Central memory CD8-positive, alpha-beta T cell (primary cell): Measurements from ENCODE around the gene LPP.

Experiments
- ATAC-seq: fragments of 150-1000 bp; cut with Tn5 transposase; replicated peaks from 2 replicates; pipeline ENCODE4 v1.10.0; 2022; ENCODE audit warnings: mild to moderate bottlenecking, moderate FRiP score, moderate number of reproducible peaks; ENCODE audit not compliant: poor library complexity, severe bottlenecking; ENCODE audit errors: extremely low read depth
- DNase-seq, 2 donors: peaks; one replicate each; pipeline ENCODE4 v3.0.0; 2021; ENCODE audit warnings: low spot score in 2 of 2
- H3K27ac Mint-ChIP-seq: one replicate; pipeline ENCODE4 v1.8.0; 2022; ENCODE audit warnings: low read depth, mild to moderate bottlenecking, moderate library complexity, mixed read lengths
- H3K27me3 Mint-ChIP-seq: one replicate; pipeline ENCODE4 v1.8.0; 2022; ENCODE audit warnings: mixed read lengths
- H3K36me3 Mint-ChIP-seq: one replicate; pipeline ENCODE4 v1.8.0; 2022; ENCODE audit warnings: mild to moderate bottlenecking, moderate library complexity, mixed read lengths; ENCODE audit not compliant: insufficient read depth
- H3K4me1 Mint-ChIP-seq: one replicate; pipeline ENCODE4 v1.8.0; 2022; ENCODE audit warnings: mixed read lengths
- H3K4me3 Mint-ChIP-seq: one replicate; pipeline ENCODE4 v1.8.0; 2022; ENCODE audit warnings: mild to moderate bottlenecking, moderate library complexity, mixed read lengths
- H3K9me3 Mint-ChIP-seq: one replicate; pipeline ENCODE4 v1.8.0; 2022; ENCODE audit warnings: mixed read lengths

The LPP gene

DNA sequence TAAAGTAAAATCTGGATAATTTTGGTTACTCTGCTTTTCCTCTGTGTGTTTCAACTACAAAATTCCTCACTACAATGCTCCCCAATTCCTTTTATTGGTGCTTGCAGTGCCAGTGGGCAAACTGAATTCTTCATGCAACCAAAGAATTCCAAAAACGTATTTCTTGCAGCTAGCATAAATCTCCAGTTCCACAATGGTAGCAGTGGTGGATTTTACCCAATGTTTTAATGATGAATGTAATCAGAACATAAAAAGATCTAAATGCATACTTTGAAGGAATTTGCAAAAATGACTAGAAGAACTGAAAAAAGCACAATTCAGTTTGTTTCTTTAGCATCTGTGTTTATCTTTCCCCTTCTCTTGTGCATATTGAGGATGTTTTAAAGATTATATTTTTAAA lies 658.2 kb downstream of the LPP start:
- peaks cover 15% of the 10 kb centered on the region for H3K4me1 Mint-ChIP-seq
- peaks cover 4% of the 10 kb centered on the region for H3K36me3 Mint-ChIP-seq
- no peak overlapping the region for H3K4me3 Mint-ChIP-seq
- DNase-seq (no peak), ATAC-seq (no peak)
- H3K27ac Mint-ChIP-seq, result no peak overlapping the region
- H3K27me3 Mint-ChIP-seq, result no peaks in the 10 kb centered on the region
- peaks cover 5% of the 10 kb centered on the region for H3K9me3 Mint-ChIP-seq

DNA sequence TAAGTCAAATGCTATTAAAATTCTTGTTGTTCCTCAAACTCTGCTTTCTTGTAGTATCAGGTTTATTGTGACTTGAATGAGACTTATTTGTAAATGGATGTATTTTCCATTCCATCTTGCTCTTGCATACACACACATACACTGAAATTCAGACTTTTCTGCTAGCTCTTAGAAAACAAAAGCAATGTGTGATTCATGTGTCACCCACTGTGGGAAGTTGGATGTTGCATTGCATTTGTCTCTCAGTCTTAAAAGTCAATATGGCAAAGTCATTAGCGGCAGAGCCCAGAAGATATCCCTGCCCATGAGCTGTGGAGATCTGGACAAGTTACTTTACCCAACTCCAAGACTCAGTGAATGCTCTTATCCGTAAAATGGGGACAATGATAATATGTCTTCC lies 660.6 kb downstream of the LPP start:
- DNase-seq (no peak), ATAC-seq (no peak)
- peaks cover 12% of the 10 kb centered on the region for H3K4me1 Mint-ChIP-seq
- no peak overlapping the region for H3K4me3 Mint-ChIP-seq
- peaks cover 4% of the 10 kb centered on the region for H3K36me3 Mint-ChIP-seq
- no peaks in the 10 kb centered on the region for H3K9me3 Mint-ChIP-seq
- H3K27me3 Mint-ChIP-seq, result no peaks in the 10 kb centered on the region
- H3K27ac Mint-ChIP-seq, result no peak overlapping the region

DNA sequence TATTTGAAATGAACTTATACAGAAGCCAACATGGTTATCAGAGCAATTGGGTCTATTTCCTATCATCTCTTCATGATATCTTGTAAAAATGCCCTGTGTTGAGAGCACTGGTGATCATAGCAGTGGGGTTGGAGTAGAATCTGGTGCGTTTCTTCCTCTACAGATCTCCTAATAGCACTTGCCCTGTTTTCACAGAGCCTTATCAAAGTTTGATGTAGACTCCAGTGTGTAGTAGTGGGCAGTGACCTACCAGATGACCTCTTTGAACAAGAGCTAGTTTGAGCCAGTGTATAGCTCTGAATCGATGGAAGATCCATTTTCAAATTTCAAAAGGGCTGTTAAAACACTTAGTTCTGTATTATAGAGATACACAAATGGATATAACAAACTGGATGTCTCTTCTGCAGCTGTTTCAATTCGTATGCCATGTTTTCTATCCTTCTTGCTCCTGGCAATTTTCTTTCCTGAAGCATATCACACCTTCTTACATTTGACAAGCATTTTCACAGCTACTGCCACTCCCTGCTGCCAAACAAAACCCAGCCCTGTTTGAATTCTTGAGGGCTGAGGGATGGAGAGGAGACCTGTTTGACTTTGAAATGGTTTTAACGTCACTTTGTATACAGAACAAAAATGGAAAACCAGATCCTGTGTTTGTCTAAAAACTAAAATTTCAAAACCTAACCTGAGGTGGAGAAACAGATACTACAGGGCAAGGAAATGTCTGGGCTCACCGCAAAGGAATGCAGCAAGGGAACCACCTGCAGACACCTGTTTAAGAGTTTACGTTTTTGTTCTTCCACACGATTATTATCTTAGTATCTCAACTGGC lies 663.4 kb downstream of the LPP start:
- ATAC-seq (no peak), DNase-seq (no peak)
- H3K36me3 Mint-ChIP-seq, result peaks cover 2% of the 10 kb centered on the region
- H3K4me1 Mint-ChIP-seq, result peaks cover 5% of the 10 kb centered on the region
- H3K9me3 Mint-ChIP-seq, result no peaks in the 10 kb centered on the region
- H3K27me3 Mint-ChIP-seq, result no peaks in the 10 kb centered on the region
- H3K4me3 Mint-ChIP-seq, result no peak overlapping the region
- no peak overlapping the region for H3K27ac Mint-ChIP-seq

DNA sequence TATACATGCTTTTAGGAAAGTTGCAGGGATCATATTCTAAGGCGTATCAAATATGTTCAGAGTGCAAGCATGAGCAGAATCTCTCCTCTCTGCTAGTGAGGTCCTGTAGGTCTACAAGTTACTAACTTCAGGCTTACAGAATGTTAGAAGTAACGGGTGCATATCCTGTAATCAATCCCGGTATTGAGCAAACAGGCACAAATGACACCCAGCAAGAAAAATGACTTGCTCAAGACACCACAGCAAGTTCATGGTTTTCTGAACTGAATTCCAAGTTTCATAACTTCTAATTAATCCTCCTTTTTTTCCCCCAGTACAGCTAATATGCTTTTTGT lies 663.9 kb downstream of the LPP start:
- no peaks in the 10 kb centered on the region for H3K27me3 Mint-ChIP-seq
- no peak overlapping the region for H3K4me3 Mint-ChIP-seq
- peaks cover 5% of the 10 kb centered on the region for H3K4me1 Mint-ChIP-seq
- DNase-seq (no peak), ATAC-seq (no peak)
- H3K27ac Mint-ChIP-seq, result no peak overlapping the region
- peaks cover 2% of the 10 kb centered on the region for H3K36me3 Mint-ChIP-seq
- H3K9me3 Mint-ChIP-seq, result no peaks in the 10 kb centered on the region

DNA sequence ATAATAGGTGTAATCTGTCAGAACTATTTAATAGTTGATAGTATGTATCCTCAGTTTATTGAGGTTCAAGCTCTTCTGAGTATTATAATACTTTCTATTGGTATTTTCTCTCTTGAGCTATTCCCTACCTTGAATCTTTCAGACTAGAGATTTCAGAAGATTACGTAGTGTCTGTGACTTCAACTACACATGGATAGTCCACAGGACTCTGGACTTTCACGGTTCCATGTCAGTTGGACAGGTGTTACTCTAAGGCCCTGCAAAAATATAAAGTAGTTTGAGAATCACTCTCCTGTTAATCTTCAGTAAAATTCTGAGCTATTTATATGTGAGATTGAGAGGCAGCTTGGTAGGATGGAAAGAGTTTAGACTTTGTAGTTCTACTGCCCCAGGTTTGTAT lies 664.3 kb downstream of the LPP start:
- no peak for DNase-seq
- H3K27me3 Mint-ChIP-seq, result no peaks in the 10 kb centered on the region

DNA sequence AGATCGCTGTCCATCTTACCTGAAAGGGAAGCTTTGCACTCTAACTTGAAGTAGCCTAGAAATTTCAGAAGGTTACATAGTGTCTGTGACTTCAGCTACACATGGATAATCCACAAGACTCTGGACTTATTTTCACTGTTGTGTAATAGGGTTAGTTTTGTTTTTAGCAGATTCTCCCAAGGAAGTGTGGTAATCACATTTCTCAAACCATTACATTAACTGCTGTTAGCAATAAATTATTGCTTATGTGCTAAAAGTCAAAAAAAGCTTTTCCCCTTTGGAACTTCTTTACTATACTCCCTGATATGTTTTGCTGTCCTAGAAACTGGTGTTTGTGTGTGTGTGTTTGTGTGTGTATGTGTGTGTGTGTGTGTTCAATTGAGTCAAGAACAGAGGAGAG lies 666.0 kb downstream of the LPP start:
- Mint-ChIP-seq H3K4me3 (no peak overlapping the region), H3K27me3 (no peaks in the 10 kb centered on the region), H3K9me3 (no peaks in the 10 kb centered on the region), H3K27ac (no peak overlapping the region), H3K4me1 (no peaks in the 10 kb centered on the region), H3K36me3 (peaks cover 2% of the 10 kb centered on the region)
- DNase-seq (no peak), ATAC-seq (no peak)

More for the DNA sequence above, 664.3 kb downstream of the LPP start:
- no peaks in the 10 kb centered on the region for H3K9me3 Mint-ChIP-seq
- peaks cover 5% of the 10 kb centered on the region for H3K4me1 Mint-ChIP-seq
- H3K36me3 Mint-ChIP-seq, result peaks cover 2% of the 10 kb centered on the region
- no peak overlapping the region for H3K4me3 Mint-ChIP-seq
- H3K27ac Mint-ChIP-seq, result no peak overlapping the region
- no peak for ATAC-seq

DNA sequence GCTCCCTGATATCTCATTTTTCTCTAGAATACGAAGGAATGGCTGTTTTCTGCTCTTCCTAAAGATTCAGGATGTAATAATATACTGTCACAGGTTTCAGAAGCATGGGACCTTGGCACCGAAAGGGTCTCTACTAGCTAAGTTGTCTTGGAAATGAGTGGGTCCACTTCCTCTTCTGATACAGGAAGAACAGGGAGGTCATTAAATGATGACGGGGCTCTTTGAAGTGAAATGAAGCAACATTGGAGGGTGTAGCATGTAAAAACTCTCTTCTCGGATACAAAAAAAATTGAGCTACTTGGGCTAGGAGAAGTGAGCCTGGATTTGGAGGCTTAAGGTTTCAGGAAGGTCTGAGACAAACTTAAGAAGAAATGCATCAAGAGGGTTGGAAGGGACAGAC lies 668.0 kb downstream of the LPP start:
- Mint-ChIP-seq H3K36me3 (peaks cover 4% of the 10 kb centered on the region), H3K27me3 (no peaks in the 10 kb centered on the region), H3K4me3 (no peak overlapping the region), H3K4me1 (no peaks in the 10 kb centered on the region), H3K9me3 (no peaks in the 10 kb centered on the region), H3K27ac (no peak overlapping the region)
- ATAC-seq (no peak), DNase-seq (no peak)

DNA sequence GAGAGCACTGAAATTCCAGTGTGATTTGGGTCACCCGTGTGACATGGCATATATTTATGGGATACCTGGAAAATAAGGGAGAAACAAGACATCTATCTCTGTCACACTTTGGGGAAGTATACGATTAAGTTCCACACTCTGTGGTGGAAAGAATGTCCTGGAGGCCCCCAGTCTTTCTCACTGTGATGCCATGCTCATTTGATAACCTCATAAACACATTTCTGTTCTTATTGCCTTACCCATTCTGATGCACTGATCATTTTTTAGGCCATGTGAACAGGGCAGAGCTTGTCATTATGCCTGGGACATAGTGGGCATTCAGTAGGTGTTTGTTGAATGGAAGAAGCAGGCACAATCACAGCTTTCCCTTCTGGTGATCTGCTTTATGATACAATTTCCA lies 668.5 kb downstream of the LPP start:
- H3K9me3 Mint-ChIP-seq, result no peaks in the 10 kb centered on the region
- ATAC-seq, result no peak
- peaks cover 4% of the 10 kb centered on the region for H3K36me3 Mint-ChIP-seq
- no peak for DNase-seq
- H3K4me1 Mint-ChIP-seq, result no peaks in the 10 kb centered on the region
- no peaks in the 10 kb centered on the region for H3K27me3 Mint-ChIP-seq
- H3K27ac Mint-ChIP-seq, result no peak overlapping the region
- H3K4me3 Mint-ChIP-seq, result no peak overlapping the region

DNA sequence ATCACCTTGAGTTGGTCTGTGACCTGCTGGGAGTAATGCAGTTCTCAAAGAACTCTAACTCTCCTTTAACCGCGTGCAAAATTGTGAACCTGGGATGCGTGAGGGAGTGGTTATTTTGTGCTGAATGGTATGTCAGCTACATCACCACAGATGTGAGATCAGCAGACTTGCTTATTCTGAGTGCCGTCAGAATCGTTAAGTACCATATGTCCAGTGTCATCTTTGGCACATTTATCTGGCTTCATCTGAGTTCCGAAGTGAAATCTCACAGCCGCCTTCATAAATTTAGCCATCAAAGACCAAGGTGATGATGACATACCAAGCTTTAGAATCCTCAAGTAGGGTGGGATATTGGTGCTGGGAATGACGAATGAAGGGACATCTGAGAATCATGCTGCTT lies 670.6 kb downstream of the LPP start:
- no peak overlapping the region for H3K27ac Mint-ChIP-seq
- H3K9me3 Mint-ChIP-seq, result no peaks in the 10 kb centered on the region
- H3K4me3 Mint-ChIP-seq, result no peak overlapping the region
- peaks cover 1% of the 10 kb centered on the region for H3K36me3 Mint-ChIP-seq
- DNase-seq (no peak), ATAC-seq (no peak)
- no peaks in the 10 kb centered on the region for H3K4me1 Mint-ChIP-seq
- H3K27me3 Mint-ChIP-seq, result no peaks in the 10 kb centered on the region

DNA sequence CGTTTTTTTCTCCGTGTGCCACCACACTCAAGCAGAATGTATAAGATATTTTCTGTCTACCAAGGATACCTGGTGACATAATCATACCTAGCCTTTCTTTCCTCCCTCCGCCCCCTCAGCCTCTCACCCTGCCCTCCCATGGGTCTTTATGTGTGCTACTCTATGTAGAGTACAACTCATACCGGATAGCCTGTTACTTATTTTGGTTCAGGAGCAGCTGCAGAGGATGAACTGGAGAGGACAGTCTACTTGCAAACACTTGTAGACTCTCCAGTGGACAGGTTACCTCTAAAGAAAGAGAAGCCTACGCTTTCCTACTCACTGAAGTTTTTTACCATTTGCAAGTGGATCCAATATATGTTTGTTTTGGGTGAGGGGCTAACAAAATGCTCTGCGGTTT lies 671.9 kb downstream of the LPP start:
- peaks cover 1% of the 10 kb centered on the region for H3K36me3 Mint-ChIP-seq
- H3K27ac Mint-ChIP-seq, result no peak overlapping the region
- no peak overlapping the region for H3K4me3 Mint-ChIP-seq
- H3K4me1 Mint-ChIP-seq, result no peaks in the 10 kb centered on the region
- DNase-seq, result no peak
- no peaks in the 10 kb centered on the region for H3K27me3 Mint-ChIP-seq
- H3K9me3 Mint-ChIP-seq, result no peaks in the 10 kb centered on the region
- no peak for ATAC-seq

DNA sequence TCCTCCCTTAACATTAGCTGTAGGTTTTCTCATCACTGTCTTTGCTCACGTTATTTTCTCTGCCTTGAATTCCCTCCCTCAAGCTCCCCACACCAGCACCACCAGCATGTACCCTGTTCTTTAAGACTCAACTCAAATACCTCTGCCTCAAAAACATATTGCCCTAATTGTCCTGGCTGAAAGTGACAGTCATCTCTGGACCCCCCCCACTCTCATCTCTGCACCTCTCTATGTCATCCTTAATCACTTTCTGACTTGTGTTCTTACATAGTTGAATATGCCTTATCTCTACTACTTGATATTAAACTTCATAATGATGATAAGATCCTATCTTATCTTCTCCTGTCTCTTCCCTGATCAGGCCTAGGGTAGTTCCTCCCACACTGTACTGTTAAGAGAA lies 672.6 kb downstream of the LPP start:
- no peak overlapping the region for H3K4me3 Mint-ChIP-seq
- no peak for ATAC-seq
- H3K4me1 Mint-ChIP-seq, result no peaks in the 10 kb centered on the region

DNA sequence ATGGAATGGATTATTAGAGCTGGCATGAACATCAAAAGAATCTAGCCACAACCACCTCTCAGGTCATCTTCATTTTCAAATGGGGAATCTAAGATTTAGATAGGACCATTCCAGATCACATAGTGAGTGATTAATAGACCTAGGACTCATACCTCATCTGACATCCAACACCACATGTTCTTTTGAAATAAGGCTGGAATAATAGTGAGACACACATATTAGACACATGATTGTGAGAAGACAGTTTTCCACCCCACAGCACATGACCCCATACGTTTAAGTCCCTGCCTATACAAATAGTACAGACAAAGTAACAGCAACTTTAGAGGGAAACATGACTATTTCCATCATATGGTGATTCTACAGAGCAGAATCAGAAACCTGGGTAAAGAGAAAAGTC lies 673.1 kb downstream of the LPP start:
- ATAC-seq, result no peak
- no peak overlapping the region for H3K4me3 Mint-ChIP-seq

More for the DNA sequence above, 672.6 kb downstream of the LPP start:
- no peak for DNase-seq
- Mint-ChIP-seq H3K27ac (no peak overlapping the region), H3K27me3 (no peaks in the 10 kb centered on the region), H3K36me3 (peaks cover 1% of the 10 kb centered on the region), H3K9me3 (no peaks in the 10 kb centered on the region)

DNA sequence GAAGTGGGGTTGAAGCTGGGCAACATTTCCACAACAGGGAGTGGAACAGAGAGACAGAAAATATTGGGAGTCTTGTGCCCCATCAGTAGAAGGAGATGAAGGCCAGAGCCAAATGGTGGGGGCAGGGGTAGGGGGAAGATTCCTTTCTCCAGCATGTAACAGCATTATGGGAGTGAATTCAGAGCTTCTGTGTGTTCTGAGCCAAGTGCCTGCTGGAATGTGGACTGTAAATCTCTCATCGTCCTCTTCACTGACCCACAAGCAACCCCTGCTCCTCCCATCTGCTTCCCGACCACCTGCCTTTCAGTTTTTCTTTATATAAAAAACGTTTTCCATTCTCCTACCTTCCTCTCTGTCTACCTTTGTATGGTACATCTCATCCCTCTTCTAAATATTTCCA lies 673.6 kb downstream of the LPP start:
- H3K27me3 Mint-ChIP-seq, result no peaks in the 10 kb centered on the region
- H3K36me3 Mint-ChIP-seq, result peaks cover 1% of the 10 kb centered on the region
- H3K27ac Mint-ChIP-seq, result no peak overlapping the region
- H3K4me1 Mint-ChIP-seq, result no peaks in the 10 kb centered on the region
- no peak overlapping the region for H3K4me3 Mint-ChIP-seq
- H3K9me3 Mint-ChIP-seq, result no peaks in the 10 kb centered on the region
- ATAC-seq (no peak), DNase-seq (no peak)

More for the DNA sequence above, 673.1 kb downstream of the LPP start:
- peaks cover 1% of the 10 kb centered on the region for H3K36me3 Mint-ChIP-seq
- no peaks in the 10 kb centered on the region for H3K9me3 Mint-ChIP-seq
- H3K4me1 Mint-ChIP-seq, result no peaks in the 10 kb centered on the region
- no peak for DNase-seq
- no peaks in the 10 kb centered on the region for H3K27me3 Mint-ChIP-seq
- H3K27ac Mint-ChIP-seq, result no peak overlapping the region
